Duodenal mucosa (tissue), 2 donors: ENCODE results near the gene PYGM.

ENCODE experiments used
- H3K27ac ChIP-seq: one replicate; pipeline ENCODE4 v1.7.0; 2013; ENCODE audit warnings: low read depth, low read length
- H3K27me3 ChIP-seq, 2 donors: one replicate each; pipeline ENCODE4 v1.7.0; 2013; ENCODE audit warnings: low read length in 2 of 2, control low read depth in 1 of 2; ENCODE audit not compliant: insufficient read depth in 2 of 2, control insufficient read depth in 1 of 2
- H3K36me3 ChIP-seq, 2 donors: one replicate each; pipeline ENCODE4 v1.7.0; 2013; ENCODE audit warnings: low read length in 2 of 2, control low read depth in 1 of 2; ENCODE audit not compliant: insufficient read depth in 2 of 2, control insufficient read depth in 1 of 2
- H3K4me1 ChIP-seq, 2 donors: one replicate each; pipeline ENCODE4 v1.7.0; 2013; ENCODE audit warnings: low read length in 2 of 2, control low read depth in 1 of 2; ENCODE audit not compliant: insufficient read depth in 2 of 2, control insufficient read depth in 1 of 2
- H3K4me3 ChIP-seq, 2 donors: one replicate each; pipeline ENCODE4 v1.7.0; 2013; ENCODE audit warnings: low read length in 2 of 2, low read depth in 1 of 2
- H3K9ac ChIP-seq, 2 donors: one replicate each; pipeline ENCODE4 v1.7.0; 2013; ENCODE audit warnings: low read length in 2 of 2, low read depth in 1 of 2
- H3K9me3 ChIP-seq, 2 donors: one replicate each; pipeline ENCODE4 v1.7.0; 2013; ENCODE audit warnings: low read length in 2 of 2, control low read depth in 1 of 2; ENCODE audit not compliant: control insufficient read depth in 1 of 2

Gene PYGM

DNA sequence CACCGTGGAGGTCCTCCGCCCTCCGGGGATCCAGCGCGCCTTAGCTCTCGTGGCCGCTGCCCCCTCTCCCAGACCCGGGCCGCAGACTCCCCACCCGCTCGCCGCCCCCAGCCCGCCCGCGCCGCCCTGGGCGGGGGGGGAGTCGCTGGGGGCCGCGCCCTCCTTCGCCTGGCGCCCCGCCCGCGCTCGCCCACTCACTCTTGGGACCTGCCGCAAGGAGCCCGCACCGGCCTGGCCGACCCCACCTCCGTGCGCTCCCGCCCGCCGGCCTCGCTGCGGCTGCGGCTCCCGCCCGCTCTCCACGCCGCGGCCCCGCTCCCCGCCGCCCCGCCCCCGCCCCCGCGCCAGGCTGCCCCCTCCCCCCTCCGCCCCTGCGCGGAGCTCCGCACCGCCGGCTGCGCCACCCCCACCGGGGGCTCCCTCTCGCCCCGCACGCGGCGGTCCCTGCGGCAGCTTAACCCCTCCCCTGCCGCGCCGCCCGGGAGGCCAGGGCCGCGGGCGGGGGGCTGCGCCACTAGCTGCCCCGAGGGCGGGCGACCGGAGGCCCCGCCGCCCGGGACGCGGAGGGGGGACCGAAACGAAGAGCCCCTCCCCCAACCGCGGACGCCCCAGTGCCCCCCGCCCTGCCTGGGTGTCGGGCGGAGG is 15.1 kb downstream of the PYGM start:
- Histone ChIP-seq H3K36me3 (no peaks in the 10 kb centered on the region), H3K27ac (peak overlapping the region; percentile 52), H3K9me3 (no peaks in the 10 kb centered on the region), H3K4me3 (peak overlapping the region; percentile 64 to 69), H3K27me3 (peaks cover 32 to 50% of the 10 kb centered on the region in 2 donors), H3K9ac (peak overlapping the region in 1 of 2 donors; percentile 32), H3K4me1 (peaks cover 29 to 30% of the 10 kb centered on the region in 2 donors)

DNA sequence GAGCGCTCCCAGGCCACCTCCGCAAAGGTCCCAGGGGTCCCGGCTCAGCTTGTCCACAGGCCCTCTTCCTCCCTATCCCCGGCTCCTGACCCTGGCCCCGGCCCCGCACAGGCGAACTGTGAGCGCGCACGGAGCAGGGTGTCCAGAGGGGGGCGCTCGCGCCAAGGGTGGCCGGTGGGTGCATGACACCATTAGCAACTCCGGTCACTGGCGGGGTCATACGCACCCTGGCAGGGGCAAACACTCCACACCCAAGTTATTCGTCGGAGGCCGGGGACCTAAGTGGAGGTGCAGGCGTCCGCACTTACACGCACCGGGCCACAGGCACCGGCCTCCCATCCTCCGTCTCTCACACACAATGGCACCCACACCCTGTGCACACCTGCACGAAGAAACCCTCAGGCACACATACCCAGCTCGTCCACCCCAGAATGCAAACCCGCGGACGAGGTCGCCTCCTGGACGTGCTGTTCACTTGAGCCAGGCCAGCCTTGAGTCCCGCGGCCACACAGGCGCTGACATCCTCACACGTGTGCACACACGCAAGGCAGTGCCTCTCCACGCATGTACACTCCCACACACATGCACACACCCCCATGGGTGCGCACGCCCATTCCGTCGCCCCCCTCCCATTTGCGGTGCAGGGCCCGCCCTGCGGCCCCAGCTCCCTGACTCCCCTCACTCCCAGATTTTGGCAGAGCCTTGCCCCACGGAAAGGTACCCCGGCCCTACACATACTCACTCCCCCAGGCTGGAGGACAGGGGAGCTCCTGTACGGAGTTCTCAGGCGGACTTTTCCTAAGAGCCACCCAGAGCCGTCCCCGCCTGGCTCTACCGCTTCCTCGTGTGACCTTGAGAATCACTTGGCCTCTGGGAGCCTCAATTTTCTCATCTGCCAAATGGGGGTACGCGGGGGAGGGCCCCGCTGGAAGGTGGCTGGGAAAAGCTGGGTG is 15.9 kb downstream of the PYGM start, which contains the start of gene RASGRP2:
Gene RASGRP2, minus strand, starts transcription at position 552 of the 953 bp plus-strand sequence. CDS start 1,276 bp downstream, outside the sequence.
- Histone ChIP-seq H3K4me3 (peak within 1 kb of the TSS; percentile 64 to 69), H3K36me3 (no peaks in the 10 kb centered on the region), H3K27ac (peak within 1 kb of the TSS; percentile 30), H3K4me1 (peaks cover 29 to 30% of the 10 kb centered on the region in 2 donors), H3K27me3 (peaks cover 32 to 50% of the 10 kb centered on the region in 2 donors), H3K9me3 (no peaks in the 10 kb centered on the region), H3K9ac (peak within 1 kb of the TSS in 1 of 2 donors; percentile 32)

DNA sequence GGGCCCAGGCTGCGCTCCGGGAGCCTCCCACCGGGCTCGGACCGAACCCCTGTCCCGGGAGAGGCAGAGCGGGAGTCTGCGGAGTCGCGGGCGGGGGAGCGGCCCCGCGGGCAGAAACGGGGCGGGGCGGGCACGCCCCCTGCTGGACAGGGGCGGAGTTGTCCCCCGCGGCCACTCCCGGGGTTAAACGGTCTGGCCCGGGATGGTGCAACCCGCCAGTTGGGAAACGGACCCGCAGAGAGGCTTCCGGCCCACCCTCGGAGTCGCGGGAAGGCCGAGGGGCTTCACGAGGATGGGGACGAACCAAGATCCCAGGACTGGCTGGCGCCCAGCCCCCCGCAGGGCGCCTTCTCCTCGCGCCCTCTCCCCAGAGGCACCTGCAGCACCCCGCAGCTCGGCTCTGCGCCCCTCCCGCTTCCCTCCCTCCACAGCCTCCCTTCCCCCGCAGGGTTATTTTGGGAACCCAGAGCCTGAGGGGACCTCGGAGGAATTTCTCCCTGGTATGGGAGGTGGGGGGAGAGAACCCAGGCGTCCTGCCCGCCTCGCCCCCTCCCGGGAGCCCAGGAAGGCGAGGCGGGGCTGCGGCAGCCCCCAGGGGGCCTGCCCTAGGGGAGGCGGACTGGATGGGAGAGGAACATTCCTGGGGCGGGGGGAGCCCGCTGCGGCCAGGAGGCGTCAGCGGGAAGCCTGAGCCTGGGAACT is 16.7 kb downstream of the PYGM start:
- peak overlapping the region; percentile 63 to 69 for H3K4me3 ChIP-seq
- no peaks in the 10 kb centered on the region for H3K36me3 ChIP-seq
- H3K9ac ChIP-seq, result no peak overlapping the region
- no peaks in the 10 kb centered on the region for H3K9me3 ChIP-seq
- peaks cover 32 to 50% of the 10 kb centered on the region in 2 donors for H3K27me3 ChIP-seq
- no peak overlapping the region for H3K27ac ChIP-seq
- H3K4me1 ChIP-seq, result peaks cover 29 to 30% of the 10 kb centered on the region in 2 donors

DNA sequence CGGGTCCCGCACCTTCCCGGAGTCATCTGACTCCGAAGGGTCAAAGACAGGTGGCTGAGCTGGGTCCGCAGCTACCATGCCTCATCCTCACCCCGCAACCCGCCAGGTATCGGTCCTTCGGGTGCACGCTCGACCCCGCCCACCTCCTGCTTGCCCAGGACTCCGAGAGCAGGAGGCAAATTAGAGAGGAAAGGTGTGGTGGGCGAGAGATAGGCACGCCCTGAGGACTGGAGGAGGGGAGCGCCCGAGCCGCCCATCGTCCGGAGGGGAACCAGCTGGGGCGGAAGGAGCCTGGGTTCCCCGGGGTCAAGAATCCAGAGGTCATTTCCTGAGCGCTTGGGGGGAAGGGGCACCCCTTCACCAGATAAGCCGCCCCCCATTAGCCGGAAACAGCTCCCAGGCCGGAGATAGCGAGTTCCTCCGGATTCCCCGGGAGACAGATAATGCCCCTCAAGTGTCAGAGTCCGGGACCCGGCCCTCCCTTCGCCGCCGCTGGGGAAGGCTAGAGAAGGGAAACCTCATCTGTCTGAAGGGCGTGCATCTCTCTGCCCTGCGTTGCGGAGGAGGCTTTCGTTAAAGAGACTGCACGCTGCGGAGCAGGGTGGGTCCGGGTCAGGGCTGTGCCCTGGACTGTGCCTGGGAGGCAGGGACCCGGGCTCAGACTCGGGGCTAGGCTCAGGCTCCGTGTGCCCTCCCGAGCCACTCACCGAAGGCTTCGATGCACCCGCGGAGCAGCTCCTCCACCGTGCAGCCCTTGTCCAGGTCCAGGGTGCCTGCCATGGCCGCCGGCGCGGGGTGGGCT is 17.5 kb downstream of the PYGM start:
- Histone ChIP-seq H3K27ac (no peak overlapping the region), H3K4me1 (peaks cover 29 to 30% of the 10 kb centered on the region in 2 donors), H3K4me3 (peak overlapping the region; percentile 63 to 69), H3K27me3 (peaks cover 32 to 50% of the 10 kb centered on the region in 2 donors), H3K9me3 (no peaks in the 10 kb centered on the region), H3K9ac (peak overlapping the region in 1 of 2 donors; percentile 39), H3K36me3 (no peaks in the 10 kb centered on the region)

DNA sequence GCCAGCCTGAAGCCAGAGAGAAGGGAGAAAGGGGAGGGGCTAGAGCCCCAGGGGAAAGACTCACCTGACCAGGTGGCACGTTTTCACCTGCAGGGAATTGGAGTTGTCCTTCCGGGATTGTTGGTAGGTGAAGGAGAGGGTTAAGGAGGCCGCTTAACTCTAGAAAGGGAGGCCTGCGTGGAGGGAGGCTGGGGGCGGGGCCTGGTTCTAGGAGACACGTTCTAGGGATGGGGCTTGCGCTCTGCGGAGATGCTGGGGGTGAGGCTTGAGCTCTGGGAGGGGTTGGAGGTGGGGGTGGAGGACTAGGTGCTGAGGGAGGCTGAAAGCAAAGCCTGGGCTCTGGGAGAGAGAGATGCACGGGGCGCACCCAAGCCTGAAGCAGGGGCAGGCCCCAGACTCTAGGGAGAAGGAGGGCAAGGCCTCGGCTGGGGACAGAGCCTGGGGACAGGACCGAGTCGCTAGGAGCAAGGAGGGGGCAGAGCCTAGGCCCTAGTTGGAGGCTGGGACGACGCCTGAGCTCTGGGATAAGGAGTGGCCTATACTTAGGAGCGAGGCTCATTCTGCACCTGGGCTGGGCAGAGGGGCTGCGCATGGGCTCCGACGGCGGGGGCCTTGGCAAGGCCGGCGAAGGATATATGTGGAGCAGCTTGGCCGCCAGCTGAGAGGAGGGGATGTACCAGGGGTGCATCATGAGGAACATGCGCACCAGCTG is 18.2 kb downstream of the PYGM start:
- Histone ChIP-seq H3K4me1 (peaks cover 29 to 30% of the 10 kb centered on the region in 2 donors), H3K4me3 (peak overlapping the region; percentile 63 to 69), H3K9me3 (no peaks in the 10 kb centered on the region), H3K9ac (peak overlapping the region in 1 of 2 donors; percentile 39), H3K27ac (no peak overlapping the region), H3K27me3 (peaks cover 32 to 49% of the 10 kb centered on the region in 2 donors), H3K36me3 (no peaks in the 10 kb centered on the region)

DNA sequence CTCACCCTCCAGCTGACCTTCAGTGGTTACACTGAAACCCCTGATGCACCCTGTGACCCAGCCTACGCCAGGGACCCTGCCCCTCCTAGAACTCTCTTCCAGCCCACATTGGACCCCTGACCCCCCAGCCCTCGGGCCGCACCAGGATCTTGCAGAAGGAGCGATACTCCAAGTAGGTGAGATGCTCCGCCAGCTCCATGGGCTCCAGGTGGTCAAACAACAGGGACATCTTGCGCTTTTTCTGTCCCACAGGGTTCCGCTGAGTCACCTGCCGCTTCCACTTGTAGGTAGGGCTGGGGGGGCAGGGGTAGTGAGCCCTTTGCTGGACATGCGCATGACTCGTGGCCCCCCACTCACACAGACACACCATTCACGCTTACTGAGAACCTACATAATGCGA is 19.9 kb downstream of the PYGM start:
- Histone ChIP-seq H3K36me3 (no peaks in the 10 kb centered on the region), H3K27ac (no peak overlapping the region), H3K4me3 (no peak overlapping the region), H3K9me3 (no peaks in the 10 kb centered on the region), H3K27me3 (peaks cover 26 to 39% of the 10 kb centered on the region in 2 donors), H3K4me1 (peaks cover 24 to 29% of the 10 kb centered on the region in 2 donors), H3K9ac (no peak overlapping the region)

DNA sequence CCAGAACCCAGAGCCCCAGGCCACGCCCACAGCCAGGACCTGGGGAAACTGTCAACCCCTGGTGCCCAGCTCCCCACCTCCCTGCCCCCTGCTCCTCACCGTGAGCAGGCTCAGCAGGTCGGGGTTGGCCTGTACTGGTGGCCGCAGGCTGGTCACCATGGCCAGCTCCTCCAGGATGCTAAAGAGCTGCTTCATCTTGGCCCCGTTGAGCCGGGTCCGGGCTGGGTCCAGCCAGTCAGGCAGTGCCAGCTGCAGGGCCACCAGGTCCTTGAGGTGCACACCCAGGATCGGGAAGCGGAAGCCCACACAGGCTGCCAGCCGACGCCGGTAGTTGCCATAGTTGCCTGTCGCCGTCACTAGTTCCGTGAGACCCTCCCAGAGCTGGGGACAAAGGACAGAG is 23.1 kb downstream of the PYGM start:
- peaks cover under 1 to 6% of the 10 kb centered on the region in 2 donors for H3K4me1 ChIP-seq
- H3K27ac ChIP-seq, result no peak overlapping the region
- H3K9me3 ChIP-seq, result no peaks in the 10 kb centered on the region
- H3K27me3 ChIP-seq, result peaks cover 12 to 15% of the 10 kb centered on the region in 2 donors
- H3K9ac ChIP-seq, result no peak overlapping the region
- H3K4me3 ChIP-seq, result no peak overlapping the region
- H3K36me3 ChIP-seq, result no peaks in the 10 kb centered on the region

DNA sequence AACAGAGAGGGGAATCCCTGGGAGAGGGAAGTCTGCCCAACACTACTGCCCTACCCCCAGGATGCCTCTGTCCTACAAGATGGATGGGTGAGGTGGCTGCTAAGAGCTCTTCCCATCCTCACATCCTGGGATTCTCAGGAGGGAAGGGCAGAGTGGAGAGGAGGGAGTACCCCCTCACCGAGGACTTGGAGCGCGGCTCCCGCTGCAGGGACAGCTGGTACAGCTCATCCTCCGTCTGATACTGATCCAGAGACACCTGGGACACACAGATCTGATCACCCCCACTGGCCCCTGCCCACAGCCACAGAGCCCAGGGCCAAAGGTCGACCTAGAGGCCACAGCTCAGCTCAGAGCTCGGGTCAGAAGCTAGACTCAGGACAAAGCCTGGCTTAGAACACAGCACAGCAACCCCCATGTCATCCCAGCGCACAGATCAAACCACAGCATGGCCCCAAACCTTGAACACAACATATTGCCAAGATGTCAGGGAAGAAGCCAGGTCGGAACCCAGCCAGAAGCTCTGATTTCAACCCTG is 24.0 kb downstream of the PYGM start:
- H3K27me3 ChIP-seq, result peaks cover 4 to 7% of the 10 kb centered on the region in 2 donors
- no peaks in the 10 kb centered on the region for H3K9me3 ChIP-seq
- H3K27ac ChIP-seq, result no peak overlapping the region
- H3K9ac ChIP-seq, result no peak overlapping the region
- no peaks in the 10 kb centered on the region for H3K36me3 ChIP-seq
- no peaks in the 10 kb centered on the region for H3K4me1 ChIP-seq
- no peak overlapping the region for H3K4me3 ChIP-seq
